ENCODE data around the gene DIAPH2. TPM values are rescaled to one million over a fixed set of nuclear protein-coding genes. Genes with fewer than 3 reads are reported as not detected.

DIAPH2 gene
- total and polyA plus RNA-seq, 2 donors (not counting 1 experiment from before 2014, with no cell fraction given), result 16.8 to 18.5 TPM

GRCh38 chrX:97308171-97308570 is 623.5 kb downstream of the DIAPH2 start:
- Histone ChIP-seq H3K9ac (ENCODE audit: insufficient read depth, low read length) (no peak overlapping the region), H2AFZ (ENCODE audit: low read length) (no peak overlapping the region), H3K79me2 (ENCODE audit: control insufficient read depth, insufficient read depth, low read length) (no peaks in the 10 kb centered on the region), H3K27me3 (ENCODE audit: control insufficient read depth, insufficient read depth, low read length) (no peaks in the 10 kb centered on the region), H3K4me1 (ENCODE audit: control insufficient read depth, extremely low read depth, insufficient read depth, low read length) (no peaks in the 10 kb centered on the region), H4K20me1 (ENCODE audit: control insufficient read depth, extremely low read depth, insufficient read depth, low read length) (no peaks in the 10 kb centered on the region), H3K27ac (ENCODE audit: insufficient read depth, low read length) (no peak overlapping the region), H3K9me3 (ENCODE audit: control insufficient read depth, insufficient read depth, low read depth, low read length) (no peaks in the 10 kb centered on the region), H3K36me3 (ENCODE audit: control insufficient read depth, insufficient read depth, low read length) (no peaks in the 10 kb centered on the region), H3K4me3 (replicated peaks in 1 of 4; ENCODE audit: control extremely low read depth in 1 of 4, insufficient read depth in 1 of 4, low read depth in 3 of 4, low read length in 4 of 4) (no peak overlapping the region), H3K4me2 (ENCODE audit: extremely low read depth, insufficient read depth, low read length) (no peak overlapping the region)
- TF ChIP-seq EZH2 (IDR thresholded peaks at IDR 0.05; ENCODE audit: low read length, missing control alignments), result no peak
- TF ChIP-seq CTCF (conservative IDR thresholded peaks at IDR 0.05 in 1 of 2, IDR thresholded peaks at IDR 0.05 in 1 of 2; ENCODE audit: low read depth in 1 of 2, low read length in 2 of 2), result no peak
- peak; percentile 12 to 66 for DNase-seq (ENCODE audit: low read depth in 2 of 2)

GRCh38 chrX:97309487-97310116 is 625.0 kb downstream of the DIAPH2 start:
- TF ChIP-seq CTCF (conservative IDR thresholded peaks at IDR 0.05 in 1 of 2, IDR thresholded peaks at IDR 0.05 in 1 of 2; ENCODE audit: low read depth in 1 of 2, low read length in 2 of 2), result no peak
- Histone ChIP-seq H3K9me3 (ENCODE audit: control insufficient read depth, insufficient read depth, low read depth, low read length) (no peaks in the 10 kb centered on the region), H3K79me2 (ENCODE audit: control insufficient read depth, insufficient read depth, low read length) (no peaks in the 10 kb centered on the region), H3K27me3 (ENCODE audit: control insufficient read depth, insufficient read depth, low read length) (no peaks in the 10 kb centered on the region), H3K27ac (ENCODE audit: insufficient read depth, low read length) (no peak overlapping the region), H3K36me3 (ENCODE audit: control insufficient read depth, insufficient read depth, low read length) (no peaks in the 10 kb centered on the region), H2AFZ (ENCODE audit: low read length) (no peak overlapping the region), H3K4me1 (ENCODE audit: control insufficient read depth, extremely low read depth, insufficient read depth, low read length) (no peaks in the 10 kb centered on the region), H3K9ac (ENCODE audit: insufficient read depth, low read length) (no peak overlapping the region), H4K20me1 (ENCODE audit: control insufficient read depth, extremely low read depth, insufficient read depth, low read length) (no peaks in the 10 kb centered on the region), H3K4me3 (replicated peaks in 1 of 4; ENCODE audit: control extremely low read depth in 1 of 4, insufficient read depth in 1 of 4, low read depth in 3 of 4, low read length in 4 of 4) (no peak overlapping the region), H3K4me2 (ENCODE audit: extremely low read depth, insufficient read depth, low read length) (no peak overlapping the region)
- no peak for DNase-seq (ENCODE audit: low read depth in 2 of 2)

- Histone ChIP-seq H3K27ac (ENCODE audit: insufficient read depth, low read length) (no peak overlapping the region), H3K4me1 (ENCODE audit: control insufficient read depth, extremely low read depth, insufficient read depth, low read length) (no peaks in the 10 kb centered on the region), H3K36me3 (ENCODE audit: control insufficient read depth, insufficient read depth, low read length) (no peaks in the 10 kb centered on the region), H3K27me3 (ENCODE audit: control insufficient read depth, insufficient read depth, low read length) (no peaks in the 10 kb centered on the region), H4K20me1 (ENCODE audit: control insufficient read depth, extremely low read depth, insufficient read depth, low read length) (no peaks in the 10 kb centered on the region), H3K4me2 (ENCODE audit: extremely low read depth, insufficient read depth, low read length) (no peak overlapping the region), H3K4me3 (replicated peaks in 1 of 4; ENCODE audit: control extremely low read depth in 1 of 4, insufficient read depth in 1 of 4, low read depth in 3 of 4, low read length in 4 of 4) (no peak overlapping the region), H2AFZ (ENCODE audit: low read length) (no peak overlapping the region), H3K79me2 (ENCODE audit: control insufficient read depth, insufficient read depth, low read length) (no peaks in the 10 kb centered on the region), H3K9ac (ENCODE audit: insufficient read depth, low read length) (no peak overlapping the region), H3K9me3 (ENCODE audit: control insufficient read depth, insufficient read depth, low read depth, low read length) (no peaks in the 10 kb centered on the region)
- no peak for TF ChIP-seq CTCF (conservative IDR thresholded peaks at IDR 0.05 in 1 of 2, IDR thresholded peaks at IDR 0.05 in 1 of 2; ENCODE audit: low read depth in 1 of 2, low read length in 2 of 2)
- no peak for TF ChIP-seq EZH2 (IDR thresholded peaks at IDR 0.05; ENCODE audit: low read length, missing control alignments)
- peak in 1 of 2 donors; percentile 40 for DNase-seq (ENCODE audit: low read depth in 2 of 2)
Measured at GRCh38 chrX:97310373-97310772, 625.7 kb downstream of the DIAPH2 start.

Data from fibroblast of lung (primary cell).